Loucy (cell line): ENCODE results near the gene SCN5A.

ENCODE experiments used
- H2AFZ ChIP-seq: fragments of 200-600 bp; sonication (generic); 2 replicates; pipeline ENCODE4 v1.6.0; 2016; ENCODE audit warnings: antibody characterized with exemption, mild to moderate bottlenecking, low read length, moderate library complexity
- H3F3A ChIP-seq: fragments of 200-600 bp; 2 replicates; pipeline ENCODE4 v1.6.0; 2016; ENCODE audit warnings: antibody characterized with exemption, low read depth, mild to moderate bottlenecking
- H3K27me3 ChIP-seq: fragments of 200-600 bp; sonication (generic); 2 replicates; pipeline ENCODE4 v1.6.1; 2014; ENCODE audit warnings: low read length, mild to moderate bottlenecking; ENCODE audit not compliant: insufficient read depth, poor library complexity, severe bottlenecking
- H3K36me3 ChIP-seq: fragments of 200-600 bp; sonication (generic); 2 replicates; pipeline ENCODE4 v1.6.1; 2016; ENCODE audit warnings: low read length; ENCODE audit not compliant: insufficient read depth
- H3K4me1 ChIP-seq: fragments of 200-600 bp; sonication (generic); 2 replicates; pipeline ENCODE4 v1.5.1; 2014; ENCODE audit warnings: low read length, mild to moderate bottlenecking; ENCODE audit not compliant: insufficient read depth, poor library complexity, severe bottlenecking
- H3K4me2 ChIP-seq: fragments of 200-600 bp; sonication (generic); 2 replicates; pipeline ENCODE4 v1.6.0; 2014; ENCODE audit warnings: antibody characterized with exemption, low read length, low read depth, mild to moderate bottlenecking; ENCODE audit not compliant: poor library complexity, severe bottlenecking
- H3K4me3 ChIP-seq: fragments of 200-600 bp; sonication (generic); 2 replicates; pipeline ENCODE4 v1.5.1; 2014; ENCODE audit warnings: low read length, mild to moderate bottlenecking, mixed read lengths; ENCODE audit not compliant: poor library complexity, severe bottlenecking
- H3K79me2 ChIP-seq: fragments of 200-600 bp; sonication (generic); 2 replicates; pipeline ENCODE4 v1.6.1; 2014; ENCODE audit warnings: low read length; ENCODE audit not compliant: insufficient read depth
- H3K9ac ChIP-seq: fragments of 200-600 bp; sonication (generic); 2 replicates; pipeline ENCODE4 v1.6.0; 2014; ENCODE audit warnings: mild to moderate bottlenecking, low read depth, low read length, moderate library complexity; ENCODE audit not compliant: poor library complexity, severe bottlenecking
- H3K9me2 ChIP-seq: fragments of 200-600 bp; sonication (generic); replicated peaks from 2 replicates; pipeline ENCODE4 v1.6.1; 2016; ENCODE audit warnings: low read depth, low read length, mixed read lengths
- H3K9me3 ChIP-seq: fragments of 200-600 bp; sonication (generic); 2 replicates; pipeline ENCODE4 v1.6.1; 2014; ENCODE audit warnings: mild to moderate bottlenecking, antibody characterized with exemption, low read length, low read depth; ENCODE audit not compliant: insufficient read depth
- H4K20me1 ChIP-seq: fragments of 200-600 bp; sonication (generic); 2 replicates; pipeline ENCODE4 v1.6.0; 2014; ENCODE audit warnings: antibody characterized with exemption, low read length, mild to moderate bottlenecking; ENCODE audit not compliant: insufficient read depth, poor library complexity, severe bottlenecking
- EZH2phosphoT487 ChIP-seq: fragments of 200-600 bp; IDR thresholded peaks from 2 replicates; pipeline ENCODE4 v1.6.1; 2018; ENCODE audit warnings: antibody characterized with exemption, mild to moderate bottlenecking, moderate library complexity, borderline replicate concordance
- TF ChIP-seq, protein P1 (sequence below): fragments of 200-600 bp; sonication (generic); conservative IDR thresholded peaks from 2 replicates; pipeline ENCODE4 v1.5.1; 2014; ENCODE audit warnings: mild to moderate bottlenecking, antibody characterized with exemption, low read length

Gene SCN5A

DNA sequence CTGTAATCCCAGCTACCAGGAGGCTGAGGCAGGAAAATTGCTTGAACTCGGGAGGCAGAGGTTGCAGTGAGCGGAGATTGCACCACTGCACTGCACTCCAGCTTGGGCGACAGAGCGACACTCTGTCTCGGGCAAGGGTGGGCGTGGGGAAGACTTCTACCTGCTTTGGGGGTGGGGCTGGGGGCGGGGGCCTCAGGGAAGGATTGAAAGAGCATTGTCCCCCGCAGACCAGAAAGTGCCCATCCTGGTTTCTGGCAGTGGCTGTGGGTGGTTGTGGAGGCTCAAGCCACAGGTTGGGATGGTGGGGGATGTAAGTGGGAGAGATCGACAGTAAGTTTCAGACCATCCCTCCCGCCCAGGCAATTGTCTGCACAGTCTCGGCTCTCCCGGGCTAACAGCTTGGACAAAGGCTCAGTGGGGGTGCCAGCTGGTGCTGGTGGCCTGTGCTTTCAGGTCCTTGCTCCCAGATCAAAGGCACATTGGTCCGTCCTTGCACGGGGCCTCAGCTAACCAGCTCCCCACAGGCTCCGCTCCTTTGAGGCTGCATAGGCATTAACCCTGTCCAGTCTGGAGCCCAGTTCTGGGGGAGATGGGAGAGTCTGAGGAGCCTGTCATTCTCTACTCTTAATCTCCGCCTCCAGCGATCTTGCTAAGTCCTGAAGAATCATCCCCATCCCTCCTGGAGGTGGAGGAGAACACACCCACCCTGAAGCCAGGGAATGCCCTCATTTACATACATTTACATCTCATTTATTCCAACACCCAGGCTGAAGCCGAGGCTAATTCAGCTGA, 8.6 kb downstream of the SCN5A start:
- H3K4me3 ChIP-seq, result no peak overlapping the region
- no peaks in the 10 kb centered on the region for H3K4me1 ChIP-seq
- no peak overlapping the region for H2AFZ ChIP-seq
- no peak overlapping the region for H3K4me2 ChIP-seq
- no peaks in the 10 kb centered on the region for H3K27me3 ChIP-seq
- H3K36me3 ChIP-seq, result no peaks in the 10 kb centered on the region
- TF ChIP-seq, protein P1, sequence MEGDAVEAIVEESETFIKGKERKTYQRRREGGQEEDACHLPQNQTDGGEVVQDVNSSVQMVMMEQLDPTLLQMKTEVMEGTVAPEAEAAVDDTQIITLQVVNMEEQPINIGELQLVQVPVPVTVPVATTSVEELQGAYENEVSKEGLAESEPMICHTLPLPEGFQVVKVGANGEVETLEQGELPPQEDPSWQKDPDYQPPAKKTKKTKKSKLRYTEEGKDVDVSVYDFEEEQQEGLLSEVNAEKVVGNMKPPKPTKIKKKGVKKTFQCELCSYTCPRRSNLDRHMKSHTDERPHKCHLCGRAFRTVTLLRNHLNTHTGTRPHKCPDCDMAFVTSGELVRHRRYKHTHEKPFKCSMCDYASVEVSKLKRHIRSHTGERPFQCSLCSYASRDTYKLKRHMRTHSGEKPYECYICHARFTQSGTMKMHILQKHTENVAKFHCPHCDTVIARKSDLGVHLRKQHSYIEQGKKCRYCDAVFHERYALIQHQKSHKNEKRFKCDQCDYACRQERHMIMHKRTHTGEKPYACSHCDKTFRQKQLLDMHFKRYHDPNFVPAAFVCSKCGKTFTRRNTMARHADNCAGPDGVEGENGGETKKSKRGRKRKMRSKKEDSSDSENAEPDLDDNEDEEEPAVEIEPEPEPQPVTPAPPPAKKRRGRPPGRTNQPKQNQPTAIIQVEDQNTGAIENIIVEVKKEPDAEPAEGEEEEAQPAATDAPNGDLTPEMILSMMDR, result no peak
- TF ChIP-seq EZH2phosphoT487, result no peak
- H4K20me1 ChIP-seq, result no peaks in the 10 kb centered on the region
- H3K9me2 ChIP-seq, result no peaks in the 10 kb centered on the region
- no peaks in the 10 kb centered on the region for H3K79me2 ChIP-seq
- no peak overlapping the region for H3K9ac ChIP-seq
- H3K9me3 ChIP-seq, result no peaks in the 10 kb centered on the region
- H3F3A ChIP-seq, result no peaks in the 10 kb centered on the region

DNA sequence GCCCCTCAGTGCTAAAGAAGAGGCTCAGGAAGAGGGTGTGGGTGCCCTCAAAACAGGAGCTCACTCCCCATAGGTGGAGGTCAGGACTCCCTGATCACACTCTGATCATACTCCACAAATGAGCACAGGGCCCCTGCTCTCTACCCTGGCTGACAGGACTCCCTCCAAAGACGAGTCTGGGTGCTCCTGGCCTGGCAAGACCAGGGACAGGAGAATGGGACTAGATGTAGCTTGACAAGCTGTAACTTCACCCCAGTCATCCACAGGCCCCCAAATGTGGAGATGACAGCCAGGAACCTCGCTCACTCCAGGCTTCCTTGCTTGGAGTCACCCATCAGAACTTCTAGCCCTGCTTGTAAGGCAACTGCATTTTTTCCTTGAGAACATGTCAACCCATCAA, 11.1 kb downstream of the SCN5A start:
- H3K4me1 ChIP-seq, result peaks cover 8% of the 10 kb centered on the region
- H3K4me3 ChIP-seq, result no peak overlapping the region
- no peaks in the 10 kb centered on the region for H3F3A ChIP-seq
- H3K9me3 ChIP-seq, result no peaks in the 10 kb centered on the region
- no peaks in the 10 kb centered on the region for H4K20me1 ChIP-seq
- H2AFZ ChIP-seq, result no peak overlapping the region
- H3K9me2 ChIP-seq, result no peaks in the 10 kb centered on the region
- TF ChIP-seq EZH2phosphoT487, result no peak
- TF ChIP-seq, protein P1, result no peak
- no peaks in the 10 kb centered on the region for H3K27me3 ChIP-seq
- no peaks in the 10 kb centered on the region for H3K79me2 ChIP-seq
- H3K36me3 ChIP-seq, result no peaks in the 10 kb centered on the region
- no peak overlapping the region for H3K9ac ChIP-seq
- H3K4me2 ChIP-seq, result no peak overlapping the region

DNA sequence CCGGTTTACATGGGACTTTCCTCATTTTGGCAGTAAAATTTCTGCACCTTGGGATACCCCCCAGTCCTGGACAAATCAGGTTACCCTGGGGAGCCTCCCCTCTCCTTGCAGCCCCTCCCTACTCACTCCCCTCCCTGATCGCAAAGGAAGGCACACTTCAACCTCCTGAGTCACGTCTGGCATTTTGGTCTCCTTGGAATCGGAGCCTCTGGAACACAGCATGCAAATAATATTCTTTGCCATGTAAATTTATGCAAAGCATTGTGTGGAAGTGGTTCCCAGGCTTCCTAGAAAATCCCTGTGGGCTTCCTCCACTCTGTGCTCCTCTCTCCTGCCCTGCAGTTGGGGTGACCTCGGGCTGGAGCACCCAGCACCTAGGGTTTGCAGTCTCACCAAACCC, 11.6 kb downstream of the SCN5A start:
- no peak overlapping the region for H3K4me2 ChIP-seq
- H3K4me1 ChIP-seq, result peaks cover 8% of the 10 kb centered on the region
- no peaks in the 10 kb centered on the region for H3K36me3 ChIP-seq
- no peaks in the 10 kb centered on the region for H3K9me2 ChIP-seq
- no peak overlapping the region for H3K9ac ChIP-seq
- TF ChIP-seq EZH2phosphoT487, result no peak
- TF ChIP-seq, protein P1, result no peak
- no peaks in the 10 kb centered on the region for H3K27me3 ChIP-seq
- H3K4me3 ChIP-seq, result no peak overlapping the region
- no peaks in the 10 kb centered on the region for H3F3A ChIP-seq
- no peak overlapping the region for H2AFZ ChIP-seq
- no peaks in the 10 kb centered on the region for H4K20me1 ChIP-seq
- H3K9me3 ChIP-seq, result no peaks in the 10 kb centered on the region
- no peaks in the 10 kb centered on the region for H3K79me2 ChIP-seq
